SU-DHL-6 (cell line): ENCODE results near the gene ITGA1.
"Not testable (repeated sequence)": the region's sequence is repeated elsewhere in the genome, so short reads cannot be mapped to it uniquely, and the experiment has no call there.

Experiments
- EZH2phosphoT487 ChIP-seq: fragments of 200-600 bp; sonication (generic), shearing (Covaris generic); conservative IDR thresholded peaks from 2 replicates; pipeline ENCODE4 v1.6.1; 2018; ENCODE audit warnings: mild to moderate bottlenecking, antibody characterized with exemption, low read length, moderate library complexity, mixed read lengths
- TF ChIP-seq, protein P1 (sequence below): fragments of 200-600 bp; sonication (generic); IDR thresholded peaks from one replicate; pipeline ENCODE4 v1.5.1; 2017; ENCODE audit warnings: antibody characterized with exemption, mild to moderate bottlenecking, low read length, moderate library complexity; ENCODE audit not compliant: insufficient read depth, poor library complexity, severe bottlenecking

DNA sequence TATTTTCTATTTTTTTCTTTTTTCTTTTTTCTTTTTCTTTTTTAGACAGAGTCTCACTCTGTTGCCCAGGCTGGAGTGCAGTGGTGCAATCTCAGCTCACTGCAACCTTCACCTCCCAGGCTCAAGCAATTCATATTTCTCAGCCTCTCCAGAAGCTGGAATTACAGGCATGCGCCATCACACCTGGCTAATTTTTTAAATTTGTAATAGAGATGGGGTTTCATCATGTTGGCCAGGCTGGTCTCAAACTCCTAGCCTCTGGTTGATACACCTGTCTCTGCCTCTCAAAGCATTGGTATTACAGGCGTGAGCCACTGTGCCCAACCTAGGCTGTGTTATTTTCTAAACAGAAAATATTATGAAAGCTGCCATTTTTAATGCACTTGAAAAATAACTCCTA is 78.3 kb downstream of the ITGA1 start:
- TF ChIP-seq EZH2phosphoT487 = not testable (repeated sequence)
- TF ChIP-seq, protein P1, sequence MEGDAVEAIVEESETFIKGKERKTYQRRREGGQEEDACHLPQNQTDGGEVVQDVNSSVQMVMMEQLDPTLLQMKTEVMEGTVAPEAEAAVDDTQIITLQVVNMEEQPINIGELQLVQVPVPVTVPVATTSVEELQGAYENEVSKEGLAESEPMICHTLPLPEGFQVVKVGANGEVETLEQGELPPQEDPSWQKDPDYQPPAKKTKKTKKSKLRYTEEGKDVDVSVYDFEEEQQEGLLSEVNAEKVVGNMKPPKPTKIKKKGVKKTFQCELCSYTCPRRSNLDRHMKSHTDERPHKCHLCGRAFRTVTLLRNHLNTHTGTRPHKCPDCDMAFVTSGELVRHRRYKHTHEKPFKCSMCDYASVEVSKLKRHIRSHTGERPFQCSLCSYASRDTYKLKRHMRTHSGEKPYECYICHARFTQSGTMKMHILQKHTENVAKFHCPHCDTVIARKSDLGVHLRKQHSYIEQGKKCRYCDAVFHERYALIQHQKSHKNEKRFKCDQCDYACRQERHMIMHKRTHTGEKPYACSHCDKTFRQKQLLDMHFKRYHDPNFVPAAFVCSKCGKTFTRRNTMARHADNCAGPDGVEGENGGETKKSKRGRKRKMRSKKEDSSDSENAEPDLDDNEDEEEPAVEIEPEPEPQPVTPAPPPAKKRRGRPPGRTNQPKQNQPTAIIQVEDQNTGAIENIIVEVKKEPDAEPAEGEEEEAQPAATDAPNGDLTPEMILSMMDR = not testable (repeated sequence)
